Middle frontal gyrus (tissue), 1 donor: ENCODE results near the gene CAMK4.
"Not testable (repeated sequence)": the region's sequence is repeated elsewhere in the genome, so short reads cannot be mapped to it uniquely, and the experiment has no call there.

ENCODE experiments used
- DNase-seq: peaks from one replicate; pipeline ENCODE4 v3.0.0-alpha.2; 2015; ENCODE audit warnings: low spot score; ENCODE audit errors: extremely low spot score

CAMK4 gene

DNA sequence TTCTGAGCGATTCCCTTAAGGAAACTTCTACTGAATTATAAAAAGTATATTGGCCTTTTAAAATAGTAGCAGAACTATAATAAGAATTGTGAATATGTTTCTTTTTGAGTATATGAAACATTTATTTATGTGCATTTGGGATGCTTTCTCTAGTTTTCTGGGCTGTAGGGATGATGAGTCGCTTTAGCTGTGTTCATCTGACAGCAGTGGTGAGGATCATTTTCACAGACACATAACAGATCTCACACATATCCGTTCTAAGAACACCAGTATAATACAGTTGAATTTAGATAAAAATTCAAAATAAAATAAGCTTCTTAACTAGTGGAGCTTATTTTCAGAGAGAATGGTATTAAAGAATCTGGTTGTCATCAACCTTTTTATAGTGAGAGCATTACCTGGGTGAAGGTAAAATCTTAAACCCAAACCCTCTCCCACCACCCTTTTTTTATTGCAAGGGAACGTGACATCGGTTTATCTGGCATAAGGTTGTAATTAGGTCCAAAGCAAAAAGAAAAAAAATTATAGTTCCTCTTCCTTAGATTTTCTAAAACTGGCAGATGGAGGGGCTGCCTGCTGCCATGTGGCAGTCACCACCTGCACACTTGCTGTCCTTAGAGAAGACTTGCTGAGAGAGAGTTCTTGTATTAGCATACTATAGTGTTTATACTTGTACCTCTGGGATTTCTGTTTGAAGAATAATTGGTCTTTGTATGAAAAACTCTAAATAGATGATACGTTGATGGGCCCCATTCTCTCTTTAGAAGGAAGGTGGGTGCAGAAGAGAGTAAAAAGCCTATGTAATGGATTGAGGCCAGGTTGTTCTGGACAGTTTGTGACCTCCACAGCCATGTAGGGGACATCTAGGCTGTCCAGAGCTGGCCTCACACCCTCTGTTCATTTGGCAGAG is 86.8 kb downstream of the CAMK4 start:
- DNase-seq, result no peak

- no peak for DNase-seq
Observed at GRCh38 chr5:111311666-111312065, 87.5 kb downstream of the CAMK4 start.

GRCh38 chr5:111313017-111313724 is 89.0 kb downstream of the CAMK4 start:
- no peak for DNase-seq

DNA sequence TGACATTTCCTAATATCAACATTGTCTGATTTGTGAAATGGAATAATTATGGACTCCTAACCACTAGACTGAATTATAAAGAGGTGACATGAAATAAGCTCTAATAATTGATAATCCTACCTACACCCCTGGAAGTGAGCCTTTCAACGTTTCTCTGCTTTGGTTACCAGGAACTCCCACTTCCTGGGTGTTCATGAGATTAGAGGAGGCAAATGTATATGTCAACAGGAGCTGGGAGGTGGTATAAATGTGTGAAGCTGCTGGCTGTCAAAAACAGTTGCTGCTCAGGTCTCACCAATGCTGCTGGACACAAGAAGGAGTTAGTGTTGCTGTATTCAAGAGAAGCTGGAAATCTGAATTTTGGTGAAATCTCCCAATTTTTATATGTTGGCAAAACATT is 96.8 kb downstream of the CAMK4 start:
- DNase-seq, result no peak

DNA sequence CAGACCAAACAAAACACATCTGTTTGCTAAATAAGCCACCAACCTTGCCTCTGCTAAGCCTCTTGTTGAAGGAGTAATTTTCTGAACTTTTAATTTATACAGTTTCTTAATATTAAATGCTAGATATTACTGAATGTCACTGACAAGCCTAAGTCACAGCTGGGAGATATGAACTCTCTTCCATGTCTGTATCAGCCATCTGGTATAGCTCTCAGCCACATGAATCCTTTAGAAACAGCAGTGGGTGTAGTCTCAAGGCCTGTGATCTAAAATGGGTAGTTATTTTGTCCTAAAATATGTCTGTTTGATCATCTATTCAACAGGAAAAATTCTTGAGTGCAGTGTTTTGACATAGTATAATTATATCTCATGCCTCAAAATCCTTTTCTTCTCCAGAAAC is 97.2 kb downstream of the CAMK4 start:
- no peak for DNase-seq

GRCh38 chr5:111326551-111326950 is 102.4 kb downstream of the CAMK4 start:
- DNase-seq, result no peak

GRCh38 chr5:111337133-111337532 is 112.9 kb downstream of the CAMK4 start:
- no peak for DNase-seq

DNA sequence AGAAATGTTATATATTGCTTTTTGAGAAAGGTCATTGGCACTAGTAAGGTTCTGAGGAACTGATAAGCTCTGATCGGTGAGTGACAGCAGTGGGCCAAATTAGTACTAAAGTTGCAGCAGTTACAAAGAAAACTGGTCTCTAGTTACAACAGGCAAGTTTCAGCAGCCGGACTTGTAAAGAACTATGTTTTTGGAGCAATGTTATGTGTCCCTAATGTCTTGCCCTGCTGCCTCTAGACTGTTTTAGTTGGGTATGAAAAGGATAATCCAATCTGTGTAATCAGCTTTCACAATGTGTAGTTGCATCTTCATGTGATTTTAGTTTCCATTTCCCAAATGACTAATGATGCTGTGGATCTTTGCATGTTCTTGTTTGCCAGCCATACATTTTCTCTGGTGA is 113.5 kb downstream of the CAMK4 start:
- no peak for DNase-seq

DNA sequence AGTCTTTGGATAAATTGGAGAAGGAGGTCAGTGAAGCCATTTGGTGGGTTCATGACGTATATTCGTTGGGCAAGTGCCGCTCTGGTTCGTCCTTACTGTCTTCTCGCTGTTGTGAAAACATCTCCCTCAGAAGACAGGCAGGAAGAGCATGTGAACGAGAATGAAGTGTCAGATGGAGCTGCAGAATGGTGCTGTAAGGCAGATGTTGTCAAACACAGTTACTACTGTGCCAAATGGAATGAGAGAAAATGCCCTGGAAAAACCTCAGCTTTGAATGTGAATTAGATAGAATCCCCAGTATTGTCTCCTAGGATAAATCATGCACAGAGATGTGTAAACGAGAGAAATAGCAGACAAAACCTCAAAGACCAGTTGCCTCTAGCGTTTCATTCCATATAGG is 121.5 kb downstream of the CAMK4 start:
- no peak for DNase-seq

DNA sequence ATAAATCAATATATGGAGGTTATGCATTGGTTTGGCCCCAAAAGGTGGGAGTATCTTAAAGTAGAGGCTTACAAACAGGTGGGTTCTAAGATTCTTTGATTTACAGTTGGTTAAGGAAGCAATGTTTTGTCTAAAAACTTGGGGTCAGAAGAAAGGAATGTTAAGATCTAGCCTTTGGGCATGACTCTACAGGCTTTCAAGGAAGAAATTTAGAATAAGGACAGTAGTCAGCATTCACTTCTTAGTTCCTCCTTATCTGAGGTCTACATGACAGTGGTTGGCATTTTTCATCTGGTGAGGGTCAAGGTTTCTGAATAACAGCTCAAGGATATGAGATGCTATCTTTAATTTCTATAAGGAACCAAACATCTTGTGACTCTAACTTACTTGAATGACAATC is 122.8 kb downstream of the CAMK4 start:
- no peak for DNase-seq

- DNase-seq, result no peak
Observed at GRCh38 chr5:111348661-111349329, 124.6 kb downstream of the CAMK4 start.

GRCh38 chr5:111349429-111349828 is 125.2 kb downstream of the CAMK4 start:
- no peak for DNase-seq

GRCh38 chr5:111353035-111353434 is 128.9 kb downstream of the CAMK4 start:
- DNase-seq, result no peak

DNA sequence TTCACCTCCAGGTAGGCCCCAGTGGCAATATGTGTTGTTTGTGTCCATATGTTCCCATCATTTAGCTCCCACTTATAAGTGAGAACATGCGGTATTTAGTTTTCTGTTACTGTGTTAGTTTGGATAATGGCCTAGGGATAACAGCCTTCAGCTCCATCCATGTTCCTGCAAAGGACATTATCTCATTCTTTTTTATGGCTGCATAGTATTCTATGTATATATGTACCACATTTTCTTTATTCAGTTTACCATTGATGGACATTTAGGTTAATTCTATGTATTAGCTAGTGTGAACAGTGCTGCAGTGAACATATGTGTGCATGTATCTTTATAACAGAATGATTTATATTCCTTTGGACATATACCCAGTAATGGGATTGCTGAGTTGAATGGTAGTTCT is 134.5 kb downstream of the CAMK4 start:
- DNase-seq, result not testable (repeated sequence)

DNA sequence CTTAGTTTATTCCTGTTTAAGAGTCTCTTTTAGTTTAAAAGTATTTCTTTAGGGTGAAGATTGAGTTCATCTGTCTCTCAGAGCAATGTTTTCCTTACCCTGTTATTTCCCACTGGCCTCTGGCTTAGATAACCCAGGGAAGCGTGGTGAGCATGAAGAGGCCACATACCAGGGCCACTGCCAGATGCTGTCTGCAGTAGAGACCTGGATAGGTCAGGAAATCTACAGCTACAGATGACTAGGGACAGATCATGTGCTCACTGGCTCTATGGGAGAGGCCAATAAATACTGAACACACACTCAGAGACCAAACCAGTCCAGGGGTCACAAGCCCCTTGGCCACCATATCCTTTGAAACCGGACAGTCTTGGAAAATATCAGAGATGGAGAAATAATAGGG is 136.0 kb downstream of the CAMK4 start:
- DNase-seq, result no peak

- DNase-seq, result no peak
Observed at GRCh38 chr5:111364992-111365391, 140.8 kb downstream of the CAMK4 start.

DNA sequence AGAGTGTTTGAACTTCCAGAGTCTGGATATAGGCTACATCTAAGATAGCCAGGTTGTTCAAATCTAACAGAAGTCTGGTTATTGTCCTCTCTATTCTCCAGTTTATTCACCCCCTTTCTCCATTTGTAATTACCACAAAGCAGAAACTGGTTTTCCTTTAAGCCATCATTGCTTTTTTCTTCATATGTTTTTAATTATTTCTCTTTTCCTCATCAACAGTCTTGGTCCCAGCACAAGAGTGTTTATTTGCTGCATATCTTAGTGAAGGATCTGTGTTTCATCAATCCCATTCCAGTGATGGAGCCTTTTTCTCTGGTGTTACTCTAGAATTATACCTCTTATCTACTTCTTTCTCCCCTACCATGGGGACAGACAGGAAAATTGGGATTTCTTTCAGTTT is 142.2 kb downstream of the CAMK4 start:
- DNase-seq, result no peak

DNA sequence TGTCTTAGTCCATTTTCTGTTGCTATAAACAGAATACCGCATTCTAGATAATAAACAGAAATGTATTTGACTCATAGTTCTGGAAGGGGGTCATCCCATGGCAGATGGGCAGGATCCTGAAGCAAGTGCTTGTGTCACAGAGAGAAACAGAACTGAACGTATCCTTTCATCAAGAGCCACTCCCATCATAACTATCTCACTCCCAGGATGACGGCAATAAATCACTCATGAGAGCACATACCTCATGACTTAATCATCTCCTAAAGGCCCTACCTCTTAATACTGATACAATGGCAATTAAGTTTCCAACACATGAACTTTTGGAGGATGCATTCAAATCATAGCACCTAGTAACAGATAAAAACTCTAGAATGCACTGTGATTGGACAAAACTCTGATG is 142.9 kb downstream of the CAMK4 start:
- no peak for DNase-seq

DNA sequence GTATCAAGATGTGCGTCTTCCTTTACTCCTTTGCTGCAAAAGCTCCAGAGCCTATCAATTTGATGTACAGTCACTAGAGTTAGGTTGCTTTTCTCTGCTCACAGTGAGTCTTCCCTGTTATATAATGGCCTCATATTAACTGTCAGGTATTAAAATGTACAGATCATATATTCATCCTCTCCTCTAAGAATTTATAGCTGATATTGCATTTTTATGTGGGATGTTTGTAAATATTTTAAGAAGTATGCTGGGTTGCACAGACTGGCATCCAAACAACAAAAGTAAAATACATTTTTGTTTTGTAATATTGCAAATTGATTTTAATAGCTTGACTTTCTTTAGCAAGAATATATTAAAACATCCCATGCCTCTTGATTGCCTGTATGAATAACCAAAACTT is 148.6 kb downstream of the CAMK4 start:
- DNase-seq, result no peak

- no peak for DNase-seq
Observed at GRCh38 chr5:111374380-111374779, 150.2 kb downstream of the CAMK4 start.

- DNase-seq, result no peak
Observed at GRCh38 chr5:111375645-111376044, 151.5 kb downstream of the CAMK4 start.

- no peak for DNase-seq
Observed at GRCh38 chr5:111377306-111377705, 153.1 kb downstream of the CAMK4 start.
